ENCODE data around the gene SIM2.

Gene SIM2

GRCh38 chr21:36717976-36718375 is 19.1 kb downstream of the SIM2 start:
- no peak overlapping the region for H3K4me3 ChIP-seq (replicated peaks; ENCODE audit: low read depth, low read length)
- no peak for DNase-seq (ENCODE audit: low read depth)
- no peak for TF ChIP-seq CTCF (IDR thresholded peaks at IDR 0.05; ENCODE audit: low read length, missing control alignments)

- DNase-seq (ENCODE audit: low read depth) = no peak
- TF ChIP-seq CTCF (IDR thresholded peaks at IDR 0.05; ENCODE audit: low read length, missing control alignments) = no peak
- H3K4me3 ChIP-seq (replicated peaks; ENCODE audit: low read depth, low read length) = no peak overlapping the region
Observed at GRCh38 chr21:36718951-36719501, 20.1 kb downstream of the SIM2 start.

- H3K4me3 ChIP-seq (replicated peaks; ENCODE audit: low read depth, low read length) = no peak overlapping the region
- no peak for TF ChIP-seq CTCF (IDR thresholded peaks at IDR 0.05; ENCODE audit: low read length, missing control alignments)
- DNase-seq (ENCODE audit: low read depth) = no peak
Observed at GRCh38 chr21:36719614-36720013, 20.7 kb downstream of the SIM2 start.

GRCh38 chr21:36721817-36722216 is 22.9 kb downstream of the SIM2 start:
- no peak for DNase-seq (ENCODE audit: low read depth)
- no peak for TF ChIP-seq CTCF (IDR thresholded peaks at IDR 0.05; ENCODE audit: low read length, missing control alignments)
- H3K4me3 ChIP-seq (replicated peaks; ENCODE audit: low read depth, low read length) = no peak overlapping the region

GRCh38 chr21:36722370-36723368 is 23.8 kb downstream of the SIM2 start:
- no peak for DNase-seq (ENCODE audit: low read depth)
- no peak for TF ChIP-seq CTCF (IDR thresholded peaks at IDR 0.05; ENCODE audit: low read length, missing control alignments)
- no peak overlapping the region for H3K4me3 ChIP-seq (replicated peaks; ENCODE audit: low read depth, low read length)

GRCh38 chr21:36723371-36723881 is 24.5 kb downstream of the SIM2 start:
- no peak for TF ChIP-seq CTCF (IDR thresholded peaks at IDR 0.05; ENCODE audit: low read length, missing control alignments)
- no peak overlapping the region for H3K4me3 ChIP-seq (replicated peaks; ENCODE audit: low read depth, low read length)
- DNase-seq (ENCODE audit: low read depth) = no peak
